Measurements from ENCODE around the gene PRDX3.

DNA sequence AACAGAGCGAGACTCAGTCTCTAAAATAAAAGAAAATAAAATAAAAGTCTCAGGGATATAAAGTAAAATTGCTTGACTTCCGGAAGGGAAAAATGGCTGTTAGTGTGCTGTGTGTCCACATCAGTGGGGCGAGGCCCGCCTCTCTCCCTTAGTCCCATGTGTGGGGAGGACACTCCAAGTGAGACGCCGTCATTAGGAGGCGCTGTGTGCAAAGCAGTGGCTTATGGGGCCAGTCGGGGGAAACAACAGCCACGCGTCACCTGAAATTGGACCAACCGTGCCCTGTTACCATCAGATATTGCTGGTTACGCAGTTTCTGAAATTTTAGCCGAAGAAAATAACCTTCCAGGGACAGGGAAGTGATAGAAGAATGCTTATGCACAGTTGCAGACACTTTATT, 28.9 kb downstream of the PRDX3 start:
- TF ChIP-seq, protein P1, sequence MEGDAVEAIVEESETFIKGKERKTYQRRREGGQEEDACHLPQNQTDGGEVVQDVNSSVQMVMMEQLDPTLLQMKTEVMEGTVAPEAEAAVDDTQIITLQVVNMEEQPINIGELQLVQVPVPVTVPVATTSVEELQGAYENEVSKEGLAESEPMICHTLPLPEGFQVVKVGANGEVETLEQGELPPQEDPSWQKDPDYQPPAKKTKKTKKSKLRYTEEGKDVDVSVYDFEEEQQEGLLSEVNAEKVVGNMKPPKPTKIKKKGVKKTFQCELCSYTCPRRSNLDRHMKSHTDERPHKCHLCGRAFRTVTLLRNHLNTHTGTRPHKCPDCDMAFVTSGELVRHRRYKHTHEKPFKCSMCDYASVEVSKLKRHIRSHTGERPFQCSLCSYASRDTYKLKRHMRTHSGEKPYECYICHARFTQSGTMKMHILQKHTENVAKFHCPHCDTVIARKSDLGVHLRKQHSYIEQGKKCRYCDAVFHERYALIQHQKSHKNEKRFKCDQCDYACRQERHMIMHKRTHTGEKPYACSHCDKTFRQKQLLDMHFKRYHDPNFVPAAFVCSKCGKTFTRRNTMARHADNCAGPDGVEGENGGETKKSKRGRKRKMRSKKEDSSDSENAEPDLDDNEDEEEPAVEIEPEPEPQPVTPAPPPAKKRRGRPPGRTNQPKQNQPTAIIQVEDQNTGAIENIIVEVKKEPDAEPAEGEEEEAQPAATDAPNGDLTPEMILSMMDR (IDR thresholded peaks at IDR 0.05) = no peak
- TF ChIP-seq POLR2A (IDR thresholded peaks at IDR 0.05) = no peak

Data from right lobe of liver (tissue), 4 donors.